ENCODE data around the gene ADGRL1.

Gene ADGRL1

DNA sequence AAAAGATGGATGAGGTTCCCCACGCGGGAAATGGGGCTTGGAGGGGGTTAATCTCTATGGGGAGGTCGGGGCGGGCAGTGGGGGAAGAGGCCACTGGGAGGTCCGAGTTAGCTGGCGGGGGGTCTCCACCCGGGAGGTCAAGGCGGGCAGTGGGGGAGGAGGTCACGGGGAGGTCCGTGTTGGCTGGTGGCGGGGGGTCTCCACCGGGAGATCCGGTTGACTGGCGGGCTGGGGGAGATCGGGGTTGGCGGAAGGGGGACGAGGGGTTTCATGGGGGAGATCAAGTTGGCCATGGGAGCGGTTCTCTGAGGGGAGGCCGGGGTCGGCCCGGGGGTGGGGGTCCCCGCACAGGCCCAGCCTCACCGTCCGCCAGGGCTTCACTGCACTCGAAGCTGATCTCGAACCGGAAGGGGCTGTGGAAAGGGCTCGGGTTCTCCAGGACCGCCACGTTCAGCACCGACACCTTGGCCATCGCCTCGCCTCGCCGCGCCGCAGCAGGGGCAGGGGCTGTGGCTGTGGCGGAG is 69.9 kb downstream of the ADGRL1 start:
- DNase-seq = no peak

- no peak for DNase-seq
These were observed 70.6 kb downstream of the ADGRL1 start for GRCh38 chr19:14135355-14135754.

GRCh38 chr19:14127929-14128509 is 78.0 kb downstream of the ADGRL1 start:
- peak in 1 of 2 donors; percentile 47 for DNase-seq

DNA sequence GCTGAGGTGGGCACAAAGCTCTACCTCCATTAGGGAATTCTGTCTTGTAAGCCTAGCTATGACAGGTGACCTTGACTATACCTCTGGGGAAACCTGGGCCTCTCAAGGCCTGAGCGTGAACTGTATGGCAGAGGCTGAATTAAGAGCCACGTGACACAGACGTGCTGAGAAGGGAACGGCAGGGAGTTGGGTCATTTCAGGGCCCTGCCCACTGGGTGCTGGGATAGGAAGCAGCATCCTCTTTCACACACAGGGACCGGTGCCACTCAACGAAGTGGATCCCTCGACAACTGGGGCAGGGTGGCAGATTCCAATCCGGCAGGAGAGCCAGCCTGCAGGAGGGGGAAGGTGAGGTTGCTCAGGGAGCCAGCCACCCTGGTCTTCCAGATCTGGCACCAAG is 78.8 kb downstream of the ADGRL1 start:
- DNase-seq = peak in 1 of 2 donors; percentile 57

DNA sequence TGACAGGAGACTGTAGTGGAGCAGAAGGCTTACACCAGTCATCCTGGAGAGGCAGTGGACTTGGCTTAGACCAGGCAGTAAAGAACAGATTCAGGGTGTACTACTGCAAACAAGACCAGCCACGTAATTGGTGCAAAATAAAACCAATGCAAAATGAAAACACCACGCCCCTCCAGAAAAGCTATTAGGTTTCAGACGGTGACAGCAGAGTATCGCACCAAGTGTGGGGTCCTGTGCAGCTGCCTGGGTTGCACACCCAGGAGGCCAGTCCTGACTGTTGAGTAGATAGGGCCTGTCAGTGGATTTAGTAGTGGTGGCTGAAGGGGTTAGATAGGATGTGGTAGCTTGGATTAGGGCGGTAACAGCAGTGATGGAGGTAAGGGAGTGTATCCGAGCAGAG is 83.0 kb downstream of the ADGRL1 start:
- no peak for DNase-seq

DNA sequence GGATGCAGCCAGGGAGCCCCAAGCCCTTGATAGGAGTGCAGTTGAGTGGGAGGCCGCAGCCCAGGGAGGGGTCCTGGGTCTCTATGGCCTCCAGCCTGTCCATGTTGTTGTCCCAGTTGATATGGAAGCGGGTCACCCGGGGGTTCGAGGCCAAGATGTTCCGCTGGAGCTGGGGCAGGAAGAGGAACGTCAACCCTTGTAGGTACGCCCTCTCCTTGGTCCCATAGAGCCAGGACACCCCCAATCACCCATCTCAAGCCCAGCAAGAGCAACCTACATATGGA is 85.5 kb downstream of the ADGRL1 start:
- DNase-seq = no peak

DNA sequence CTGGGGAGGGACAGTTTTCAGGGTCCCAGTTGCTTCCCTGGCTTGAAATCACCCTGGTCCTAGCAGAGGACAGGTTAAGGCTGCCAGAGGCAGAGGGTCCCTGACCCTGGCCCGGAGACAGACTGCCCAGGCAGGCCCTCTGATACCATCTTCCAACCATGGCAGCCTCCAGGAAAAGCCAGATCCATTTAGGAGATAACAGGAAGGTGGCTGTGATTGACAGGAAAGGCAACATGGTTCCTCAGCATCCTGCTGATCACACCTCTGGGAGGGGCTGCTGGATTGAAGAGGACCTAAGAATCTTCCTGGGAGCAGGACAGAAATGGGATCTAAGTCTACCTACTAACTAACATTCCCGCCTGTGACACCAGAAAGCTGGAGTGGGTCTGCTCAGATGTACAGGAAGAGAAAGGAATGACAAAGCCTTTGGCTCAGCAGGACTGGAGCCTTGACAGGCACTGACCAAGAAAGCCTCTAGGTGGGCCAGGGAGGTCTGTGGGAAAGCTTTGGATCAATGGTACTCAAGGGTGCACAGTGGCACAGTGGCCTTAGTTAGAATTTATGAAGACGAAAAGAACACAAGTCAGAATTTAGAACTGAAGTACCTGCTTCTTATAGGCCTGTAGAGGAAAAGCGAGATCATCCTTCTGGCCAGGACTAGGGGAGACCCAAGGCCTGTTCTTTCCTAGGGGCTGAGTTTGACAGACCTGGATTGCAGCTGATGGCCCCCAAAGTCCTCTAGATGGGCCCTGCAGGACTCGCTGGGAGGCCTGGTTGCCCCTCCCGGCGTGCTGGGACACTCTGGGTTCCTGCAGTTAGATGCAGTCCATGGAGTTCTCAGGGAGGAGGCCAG is 86.1 kb downstream of the ADGRL1 start:
- DNase-seq = no peak

DNA sequence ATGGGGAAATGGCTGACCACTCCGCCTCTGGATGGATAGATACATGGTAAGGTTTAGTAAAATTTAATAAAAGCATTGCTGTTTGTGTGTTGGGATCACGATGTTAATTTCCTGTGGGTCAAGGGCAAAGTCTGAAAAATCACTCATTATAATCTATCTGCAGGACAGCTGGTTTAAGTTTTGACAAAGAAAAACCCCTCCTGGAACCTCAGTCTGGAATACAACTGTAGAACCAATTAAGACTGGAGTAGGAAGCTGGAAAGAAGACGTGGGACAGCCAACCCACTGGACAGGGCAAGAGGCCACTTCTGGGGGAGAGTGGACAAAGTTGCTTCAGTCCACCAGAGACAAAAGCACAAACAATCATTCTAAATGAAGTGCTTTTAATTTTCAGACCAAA is 86.8 kb downstream of the ADGRL1 start:
- no peak for DNase-seq

DNA sequence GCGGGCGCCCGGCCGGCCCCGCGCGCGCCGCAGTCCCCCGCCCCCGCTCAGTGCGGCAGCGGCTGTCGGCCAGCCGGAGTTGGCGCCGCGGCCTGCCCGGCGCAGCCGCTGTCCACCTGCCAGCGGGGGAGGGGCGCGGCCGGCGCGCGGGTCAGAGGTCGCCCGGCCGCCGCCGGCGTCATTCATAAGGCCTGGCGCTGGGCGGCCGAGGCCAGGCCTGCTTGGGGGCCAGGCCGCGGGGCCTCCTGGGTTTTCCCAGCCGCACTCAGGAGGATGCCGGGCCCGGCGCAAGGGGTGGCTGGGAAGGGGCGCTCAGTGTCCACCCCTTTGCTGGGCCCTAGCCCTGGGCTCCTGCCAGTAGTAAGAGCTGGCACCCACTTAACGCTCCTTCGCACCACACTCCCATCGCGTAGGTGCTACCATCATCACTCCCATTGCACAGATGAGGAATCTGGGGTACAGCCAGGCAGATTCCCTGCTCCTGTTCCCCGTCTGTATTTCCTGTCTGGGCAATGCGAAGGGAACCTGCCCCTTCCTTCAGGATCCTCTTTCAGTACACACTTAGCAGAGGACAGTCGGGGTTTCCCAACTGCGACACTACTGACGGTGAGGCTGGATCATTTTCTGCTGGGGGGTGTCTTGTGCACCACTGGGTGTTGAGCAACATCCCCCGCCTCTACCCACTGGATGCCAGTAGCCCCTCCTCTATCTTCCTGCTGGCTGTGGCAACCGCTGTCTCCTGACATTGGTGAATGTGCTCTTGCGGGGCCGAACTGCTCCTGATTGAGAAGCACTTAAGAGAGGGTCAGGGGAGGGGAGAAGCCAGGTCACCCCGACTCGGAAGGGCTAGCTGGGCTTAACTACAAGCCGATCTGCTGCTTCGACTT is 87.6 kb downstream of the ADGRL1 start:
- peak; percentile 63 to 85 for DNase-seq

DNA sequence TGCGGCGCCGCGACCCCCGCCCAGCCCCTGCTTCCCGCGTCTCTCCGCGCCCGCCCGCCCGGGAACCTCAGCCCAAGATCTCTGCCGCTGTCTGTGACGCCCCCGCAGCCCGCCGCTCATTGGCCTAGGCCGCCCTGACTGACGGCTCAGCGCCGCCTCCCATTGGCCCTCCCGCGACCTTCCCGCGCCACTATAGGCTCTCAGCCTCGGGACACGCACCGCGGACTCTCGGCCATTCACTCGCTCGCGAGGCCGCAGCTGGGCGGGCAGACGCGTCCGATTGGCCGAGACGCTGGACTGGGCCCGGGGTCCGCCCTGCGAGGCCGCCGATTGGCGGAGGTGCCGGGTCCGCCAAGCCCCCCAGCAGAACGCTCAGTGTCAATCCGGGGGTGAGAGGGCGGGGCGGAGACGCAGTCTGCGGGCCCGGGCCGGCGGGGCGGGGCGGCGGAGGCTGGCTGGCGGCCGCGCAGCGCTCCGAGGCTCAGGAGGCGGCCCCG is 88.3 kb downstream of the ADGRL1 start, which contains the start of gene PRKACA:
Gene PRKACA, minus strand, starts transcription at position 95 of the 497 bp plus-strand sequence. CDS start 215 bp downstream, outside the sequence.
- peak; percentile 99 for DNase-seq

DNA sequence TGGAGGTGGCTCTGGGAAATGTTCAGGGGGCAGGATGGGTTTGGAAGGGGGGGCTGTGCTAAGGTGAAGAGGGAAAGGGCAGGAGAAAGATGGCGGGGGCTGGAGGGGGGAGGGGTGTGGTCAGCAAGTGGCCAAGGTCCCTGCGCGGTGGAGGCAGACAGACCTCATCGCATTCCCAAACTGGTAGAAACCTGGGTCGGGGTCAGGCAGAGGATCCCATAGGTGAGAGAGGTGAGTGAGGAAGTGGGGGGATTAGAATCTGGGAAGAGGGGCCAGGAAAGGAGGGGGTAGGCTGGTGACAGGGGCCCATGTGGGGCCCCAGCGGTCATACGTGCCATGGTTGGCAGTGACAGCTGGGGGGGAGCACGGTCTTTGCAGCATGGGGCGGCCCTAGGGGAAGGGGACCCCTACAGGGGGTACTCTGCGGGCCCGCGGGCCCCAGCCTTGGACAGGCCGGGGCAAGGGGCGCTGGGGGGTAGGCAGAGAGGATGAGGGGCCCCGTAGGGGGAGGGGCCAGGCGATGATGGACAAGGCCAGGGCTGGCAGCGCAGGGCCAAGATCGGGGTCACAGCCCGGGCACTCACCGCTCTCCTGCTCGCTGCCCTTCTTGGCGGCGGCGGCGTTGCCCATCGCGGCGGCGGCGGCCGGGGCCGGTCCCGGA is 88.9 kb downstream of the ADGRL1 start:
- peak; percentile 9 to 17 for DNase-seq

DNA sequence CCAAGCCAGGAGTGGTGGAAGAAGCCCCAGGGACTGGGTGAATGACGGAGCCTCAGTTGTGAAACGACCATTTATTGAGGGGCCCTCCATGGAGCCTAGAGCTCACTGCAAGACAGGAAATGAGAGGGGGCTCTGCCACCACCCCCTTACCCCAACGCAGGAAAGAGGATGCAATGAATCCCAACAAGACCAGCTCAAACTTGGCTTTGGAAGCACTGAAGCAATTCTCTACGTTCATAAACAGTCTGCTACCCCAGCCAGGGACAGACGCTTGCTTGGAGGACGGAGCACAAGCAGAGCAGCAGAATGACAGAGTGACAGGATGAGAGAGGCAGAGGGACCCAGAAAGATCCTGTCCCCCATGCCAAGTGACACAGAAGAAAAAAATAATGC is 89.4 kb downstream of the ADGRL1 start:
- no peak for DNase-seq

DNA sequence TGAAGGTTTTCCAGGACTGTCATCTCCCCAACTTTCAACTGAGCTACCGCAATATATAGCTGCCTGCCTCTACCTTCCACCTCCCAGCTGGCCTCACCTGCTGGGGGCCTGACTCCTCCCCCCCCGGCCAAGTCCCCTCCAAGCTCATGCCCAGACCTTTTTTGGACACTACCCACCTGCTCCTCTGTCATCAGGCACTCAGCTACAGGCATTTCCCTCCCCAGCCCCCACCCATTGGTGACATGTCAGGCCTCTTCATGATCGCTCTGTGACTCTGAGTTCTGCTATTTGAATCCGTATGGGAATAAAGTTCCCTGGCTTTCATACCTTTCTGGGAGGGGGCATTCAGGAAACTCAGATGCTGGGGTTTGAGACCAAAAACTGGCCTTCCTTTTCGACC is 90.2 kb downstream of the ADGRL1 start:
- DNase-seq = no peak

DNA sequence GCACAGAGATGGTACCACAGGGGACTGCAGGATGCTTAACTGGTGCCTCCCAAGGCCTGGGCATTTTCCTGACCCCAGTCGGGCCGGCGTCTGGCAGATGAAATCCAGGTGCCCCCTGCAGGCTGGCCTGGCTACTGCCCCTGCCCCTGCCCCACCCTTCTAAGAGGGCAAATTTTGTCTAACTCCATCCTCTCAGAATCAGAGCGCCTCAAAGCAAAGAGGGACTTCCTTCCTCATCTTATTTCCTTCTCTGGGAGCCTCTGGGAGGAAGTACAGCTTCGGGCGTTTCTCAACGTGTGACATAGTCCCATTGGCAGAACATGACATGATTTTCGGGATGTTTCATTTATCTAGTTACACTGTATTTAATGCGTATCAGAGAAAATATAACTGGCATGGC is 91.1 kb downstream of the ADGRL1 start:
- peak; percentile 55 to 71 for DNase-seq

GRCh38 chr19:14114439-14114838 is 91.5 kb downstream of the ADGRL1 start:
- no peak for DNase-seq

DNA sequence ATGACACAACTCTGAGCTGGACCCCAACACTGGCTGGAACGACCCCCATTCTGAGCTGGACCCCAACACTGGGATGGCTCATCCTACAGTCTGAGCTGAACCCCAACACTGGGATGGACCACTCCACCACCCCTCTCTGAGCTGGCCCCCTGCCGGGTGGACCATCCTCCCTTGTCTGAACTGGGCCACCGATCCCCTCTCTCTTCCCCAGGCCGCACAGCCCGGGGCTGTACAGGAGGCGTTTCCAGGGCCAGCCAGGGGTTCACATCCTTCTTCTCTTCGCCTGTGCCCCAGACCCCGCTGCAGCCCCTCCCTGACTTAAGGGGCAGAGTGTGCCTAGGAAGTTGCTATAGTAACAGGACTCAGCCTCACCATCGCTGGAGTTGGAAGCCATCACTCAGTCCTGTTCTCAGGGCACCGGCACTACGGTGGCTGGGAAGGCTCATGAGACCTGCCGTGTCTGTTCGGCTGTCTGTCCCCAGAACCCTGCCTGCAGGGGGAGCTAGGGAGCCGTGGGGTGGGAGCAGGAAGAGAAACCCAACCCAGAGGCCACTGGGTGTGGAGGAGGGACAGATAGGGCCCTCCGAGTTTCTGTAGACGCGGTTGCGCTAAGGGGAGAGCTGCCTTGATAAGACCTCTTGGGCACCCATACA is 92.1 kb downstream of the ADGRL1 start:
- DNase-seq = peak; percentile 48 to 50

DNA sequence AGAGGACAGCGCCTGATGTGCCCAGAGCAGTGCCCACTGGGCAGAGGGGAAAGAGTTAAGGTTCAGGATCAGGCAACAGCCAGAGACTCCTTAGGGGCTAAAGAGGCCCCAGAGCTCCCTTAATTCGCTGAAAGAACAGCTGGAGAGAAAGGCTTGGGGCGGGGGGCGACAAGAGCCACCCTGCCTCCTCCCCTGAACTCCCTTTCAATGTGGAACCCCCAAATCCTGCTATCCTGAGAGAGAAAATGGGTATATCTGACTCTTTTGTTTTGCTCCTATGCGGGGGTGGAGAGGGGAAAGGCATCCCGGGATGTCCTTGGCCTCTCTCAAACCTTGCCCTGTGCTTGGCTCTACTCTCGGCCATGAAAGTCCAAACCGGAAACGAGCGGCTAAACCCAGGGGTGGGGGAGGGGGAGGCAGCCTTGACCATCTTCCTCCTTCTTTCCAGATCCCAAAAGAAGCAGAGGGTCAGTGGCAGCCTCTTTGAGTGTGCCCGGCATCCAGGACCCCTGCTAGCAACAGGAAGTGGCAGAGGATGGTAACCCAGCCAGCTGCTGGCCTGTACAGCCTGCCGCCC is 93.1 kb downstream of the ADGRL1 start:
- no peak for DNase-seq

DNA sequence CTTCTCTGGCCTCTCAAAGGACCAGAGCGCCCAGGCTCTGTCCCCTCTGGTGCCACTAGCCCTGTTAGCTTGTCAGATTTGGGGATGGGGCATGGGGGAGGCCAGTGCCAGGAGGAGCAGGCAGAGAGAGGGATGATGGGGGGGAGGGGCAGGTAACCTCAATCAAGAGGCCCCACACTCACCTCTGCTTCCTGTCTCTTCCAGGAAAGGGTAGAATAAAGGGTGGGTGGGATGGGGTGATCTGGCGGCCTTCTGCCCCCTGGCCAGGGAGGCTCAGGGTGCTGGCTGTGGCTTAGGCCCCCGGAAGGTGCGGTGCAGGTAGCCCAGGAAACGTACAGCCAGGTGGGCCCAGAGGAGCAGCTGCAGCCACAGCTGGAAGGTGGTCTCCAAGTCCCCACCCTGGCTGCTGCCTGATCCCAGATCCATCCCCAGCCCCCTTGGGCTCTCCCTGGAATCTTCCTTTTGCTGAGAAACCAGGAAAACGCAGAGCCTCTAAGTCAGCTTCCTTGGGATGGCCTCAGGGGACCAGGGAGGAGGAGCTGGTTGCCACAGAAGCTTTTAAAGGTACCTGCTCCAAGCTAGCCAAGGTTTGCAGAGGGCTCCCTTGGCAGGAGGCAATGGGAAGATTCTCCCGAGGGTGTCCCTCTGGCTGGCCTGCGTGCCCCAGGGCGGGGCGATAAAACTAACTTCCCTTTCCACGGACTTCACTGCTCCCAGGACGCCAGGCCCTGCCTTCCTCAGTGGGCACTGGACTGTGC is 93.7 kb downstream of the ADGRL1 start:
- DNase-seq = peak in 1 of 2 donors; percentile 11

DNA sequence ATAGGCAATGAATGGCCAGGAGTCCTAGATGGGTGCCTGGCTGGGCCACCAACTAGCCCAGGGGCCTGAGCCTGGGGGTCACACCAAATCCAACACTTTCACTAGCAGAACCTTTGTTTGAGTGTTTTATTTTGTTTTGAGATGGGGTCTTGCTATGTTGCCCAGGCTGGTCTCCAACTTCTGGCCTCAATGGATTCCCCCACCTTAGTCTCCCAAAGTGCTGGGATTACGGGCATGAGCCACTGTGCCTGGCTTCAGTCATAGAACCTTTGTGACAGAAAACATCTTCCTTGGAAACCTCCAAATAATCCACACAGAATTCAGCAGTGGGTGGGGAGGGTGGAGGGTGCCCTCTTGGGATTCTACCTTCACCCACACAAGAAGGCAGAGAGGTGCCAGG is 94.5 kb downstream of the ADGRL1 start:
- no peak for DNase-seq

GRCh38 chr19:14110650-14111049 is 95.3 kb downstream of the ADGRL1 start:
- DNase-seq = no peak
